OCI-LY1 (cell line): ENCODE data around the gene CMC2.

Experiments
- H2AFZ ChIP-seq: fragments of 200-600 bp; sonication (generic), shearing (Covaris generic); 2 replicates; pipeline ENCODE4 v1.6.0; 2014; ENCODE audit warnings: antibody characterized with exemption, mild to moderate bottlenecking, low read length
- H3F3A ChIP-seq: fragments of 200-600 bp; sonication (generic), shearing (Covaris generic); 2 replicates; pipeline ENCODE4 v1.6.0; 2014; ENCODE audit warnings: mild to moderate bottlenecking, antibody characterized with exemption, low read length, moderate library complexity; ENCODE audit not compliant: insufficient read depth
- H3K27ac ChIP-seq: fragments of 200-600 bp; sonication (generic); 2 replicates; pipeline ENCODE4 v1.5.1; 2014; ENCODE audit warnings: low read length, mixed run types, mild to moderate bottlenecking, low read depth; ENCODE audit not compliant: poor library complexity, severe bottlenecking
- H3K27me3 ChIP-seq: fragments of 200-600 bp; sonication (generic); 2 replicates; pipeline ENCODE4 v1.6.0; 2014; ENCODE audit warnings: antibody characterized with exemption, mild to moderate bottlenecking, low read length, moderate library complexity; ENCODE audit not compliant: insufficient read depth
- H3K36me3 ChIP-seq: fragments of 200-600 bp; sonication (generic); 2 replicates; pipeline ENCODE4 v1.6.1; 2014; ENCODE audit warnings: mild to moderate bottlenecking, antibody characterized with exemption, low read length, moderate library complexity, mixed read lengths; ENCODE audit not compliant: insufficient read depth
- H3K4me1 ChIP-seq: fragments of 200-600 bp; sonication (generic); 2 replicates; pipeline ENCODE4 v1.5.1; 2014; ENCODE audit warnings: mild to moderate bottlenecking, low read length, moderate library complexity; ENCODE audit not compliant: insufficient read depth, severe bottlenecking
- H3K4me2 ChIP-seq: fragments of 200-600 bp; sonication (generic), shearing (Covaris generic); 2 replicates; pipeline ENCODE4 v1.6.1; 2014; ENCODE audit warnings: low read length
- H3K4me3 ChIP-seq: fragments of 200-600 bp; sonication (generic); 2 replicates; pipeline ENCODE4 v1.5.1; 2014; ENCODE audit warnings: low read length, low read depth, mild to moderate bottlenecking, mixed read lengths; ENCODE audit not compliant: poor library complexity, severe bottlenecking
- H3K79me2 ChIP-seq: fragments of 200-600 bp; shearing (Covaris generic); 2 replicates; pipeline ENCODE4 v1.6.1; 2016; ENCODE audit warnings: mixed run types, low read length, mixed read lengths; ENCODE audit not compliant: insufficient read depth
- H3K9ac ChIP-seq: fragments of 200-600 bp; sonication (generic), shearing (Covaris generic); 2 replicates; pipeline ENCODE4 v1.6.1; 2014; ENCODE audit warnings: mild to moderate bottlenecking, low read length, mixed read lengths
- H3K9me2 ChIP-seq: fragments of 200-600 bp; sonication (generic), shearing (Covaris generic); 2 replicates; pipeline ENCODE4 v1.6.1; 2014; ENCODE audit warnings: low read depth, mild to moderate bottlenecking, low read length, mixed read lengths
- H3K9me3 ChIP-seq: fragments of 200-600 bp; shearing (Covaris generic); 2 replicates; pipeline ENCODE4 v1.6.1; 2014; ENCODE audit warnings: low read length, mixed read lengths
- H4K20me1 ChIP-seq: fragments of 200-600 bp; sonication (generic), shearing (Covaris generic); 2 replicates; pipeline ENCODE4 v1.6.0; 2016; ENCODE audit warnings: mild to moderate bottlenecking, low read length; ENCODE audit not compliant: insufficient read depth
- EZH2 ChIP-seq: fragments of 200-600 bp; sonication (generic), shearing (Covaris generic); IDR thresholded peaks from 2 replicates; pipeline ENCODE4 v1.8.0; 2017; ENCODE audit warnings: borderline replicate concordance, mixed run types, mild to moderate bottlenecking, antibody characterized with exemption, low read length, moderate library complexity, mixed read lengths
- TF ChIP-seq, protein P1 (sequence below): fragments of 200-600 bp; sonication (generic), shearing (Covaris generic); IDR thresholded peaks from 2 replicates; pipeline ENCODE4 v1.5.1; 2017; ENCODE audit warnings: mild to moderate bottlenecking, antibody characterized with exemption, low read length, moderate library complexity, mixed read lengths

The CMC2 gene

DNA sequence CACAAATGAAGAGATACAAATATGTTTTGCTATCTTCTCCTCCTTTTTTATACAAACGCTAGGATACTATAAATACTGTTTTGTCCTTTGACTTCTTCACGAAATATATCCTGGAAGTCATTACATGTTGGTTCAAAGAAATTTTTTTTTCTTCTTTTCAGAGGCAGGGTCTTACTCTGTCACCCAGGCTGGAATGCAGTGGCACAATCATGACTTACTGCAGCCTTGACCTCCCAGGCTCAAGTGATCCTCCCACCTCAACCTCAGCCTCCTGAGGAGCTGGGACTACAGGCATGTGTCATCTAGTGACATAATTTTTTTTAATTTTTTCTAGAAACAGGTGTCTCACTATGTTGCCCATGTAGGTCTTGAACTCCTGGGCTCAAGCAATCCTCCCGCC is 16.1 kb downstream of the CMC2 start:
- no peak for TF ChIP-seq EZH2
- TF ChIP-seq, protein P1, sequence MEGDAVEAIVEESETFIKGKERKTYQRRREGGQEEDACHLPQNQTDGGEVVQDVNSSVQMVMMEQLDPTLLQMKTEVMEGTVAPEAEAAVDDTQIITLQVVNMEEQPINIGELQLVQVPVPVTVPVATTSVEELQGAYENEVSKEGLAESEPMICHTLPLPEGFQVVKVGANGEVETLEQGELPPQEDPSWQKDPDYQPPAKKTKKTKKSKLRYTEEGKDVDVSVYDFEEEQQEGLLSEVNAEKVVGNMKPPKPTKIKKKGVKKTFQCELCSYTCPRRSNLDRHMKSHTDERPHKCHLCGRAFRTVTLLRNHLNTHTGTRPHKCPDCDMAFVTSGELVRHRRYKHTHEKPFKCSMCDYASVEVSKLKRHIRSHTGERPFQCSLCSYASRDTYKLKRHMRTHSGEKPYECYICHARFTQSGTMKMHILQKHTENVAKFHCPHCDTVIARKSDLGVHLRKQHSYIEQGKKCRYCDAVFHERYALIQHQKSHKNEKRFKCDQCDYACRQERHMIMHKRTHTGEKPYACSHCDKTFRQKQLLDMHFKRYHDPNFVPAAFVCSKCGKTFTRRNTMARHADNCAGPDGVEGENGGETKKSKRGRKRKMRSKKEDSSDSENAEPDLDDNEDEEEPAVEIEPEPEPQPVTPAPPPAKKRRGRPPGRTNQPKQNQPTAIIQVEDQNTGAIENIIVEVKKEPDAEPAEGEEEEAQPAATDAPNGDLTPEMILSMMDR = no peak
- no peaks in the 10 kb centered on the region for H3K9me3 ChIP-seq
- H3K4me2 ChIP-seq = no peak overlapping the region
- H3K4me3 ChIP-seq = no peak overlapping the region
- no peak overlapping the region for H3K27ac ChIP-seq
- H3K9ac ChIP-seq = no peak overlapping the region
- H3K27me3 ChIP-seq = no peaks in the 10 kb centered on the region
- H3F3A ChIP-seq = no peaks in the 10 kb centered on the region
- H2AFZ ChIP-seq = no peak overlapping the region
- peaks cover 10% of the 10 kb centered on the region for H3K79me2 ChIP-seq
- no peaks in the 10 kb centered on the region for H3K9me2 ChIP-seq
- no peaks in the 10 kb centered on the region for H3K4me1 ChIP-seq
- peaks cover 9% of the 10 kb centered on the region; the same call in 1 of the 2 replicates for H3K36me3 ChIP-seq
- no peaks in the 10 kb centered on the region for H4K20me1 ChIP-seq

DNA sequence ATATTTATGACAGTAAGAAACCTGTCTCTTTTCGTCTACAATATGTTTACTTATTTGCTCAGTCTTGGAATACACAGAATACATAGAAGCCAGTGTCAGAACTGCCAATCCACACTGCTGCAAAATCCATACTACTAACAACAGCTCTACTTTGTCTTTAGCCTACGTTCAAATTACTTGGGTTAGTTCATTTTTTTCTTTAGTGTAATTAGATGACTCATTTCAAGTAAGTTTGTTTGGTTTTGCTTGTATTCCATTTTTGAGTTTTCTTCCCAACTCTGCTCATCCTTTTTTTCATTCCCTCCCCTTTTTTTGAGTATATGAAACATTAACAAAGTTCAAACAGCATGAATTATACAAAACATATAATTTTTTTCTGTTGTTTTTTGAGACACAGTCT is 16.9 kb downstream of the CMC2 start:
- peaks cover 6% of the 10 kb centered on the region; the same call in 1 of the 2 replicates for H3K36me3 ChIP-seq
- peaks cover 10% of the 10 kb centered on the region for H3K79me2 ChIP-seq
- TF ChIP-seq, protein P1 = no peak
- TF ChIP-seq EZH2 = no peak
- H3K9ac ChIP-seq = no peak overlapping the region
- H4K20me1 ChIP-seq = no peaks in the 10 kb centered on the region
- no peak overlapping the region for H3K4me2 ChIP-seq
- no peaks in the 10 kb centered on the region for H3F3A ChIP-seq
- H3K9me3 ChIP-seq = no peaks in the 10 kb centered on the region
- no peak overlapping the region for H3K4me3 ChIP-seq
- no peak overlapping the region for H2AFZ ChIP-seq
- no peaks in the 10 kb centered on the region for H3K4me1 ChIP-seq
- H3K27ac ChIP-seq = no peak overlapping the region
- no peaks in the 10 kb centered on the region for H3K9me2 ChIP-seq
- H3K27me3 ChIP-seq = no peaks in the 10 kb centered on the region

DNA sequence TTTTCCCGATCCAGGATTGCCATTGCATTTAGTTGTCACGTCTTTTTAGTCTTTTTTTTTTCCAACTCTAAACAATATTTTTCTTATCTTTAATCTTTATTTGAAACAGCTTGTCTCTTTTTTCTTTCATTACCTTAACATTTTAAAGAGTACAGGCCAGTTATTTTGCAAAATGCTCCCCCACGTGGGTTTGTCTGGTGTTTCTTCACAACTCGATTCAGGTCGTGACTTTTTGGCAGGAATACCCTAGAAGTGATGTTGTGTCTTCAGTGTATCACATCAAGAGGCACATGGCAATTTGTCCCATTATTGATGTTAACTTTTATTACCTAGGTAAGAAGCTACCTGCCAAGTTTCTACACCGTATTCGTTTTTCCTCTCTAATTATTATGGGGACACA is 17.9 kb downstream of the CMC2 start:
- Histone ChIP-seq H3K36me3 (peaks cover 6% of the 10 kb centered on the region; the same call in 1 of the 2 replicates), H3K9me3 (no peaks in the 10 kb centered on the region), H2AFZ (no peak overlapping the region), H3K27me3 (no peaks in the 10 kb centered on the region), H3K4me2 (no peak overlapping the region), H3F3A (no peaks in the 10 kb centered on the region), H3K9ac (no peak overlapping the region), H3K9me2 (no peaks in the 10 kb centered on the region), H4K20me1 (no peaks in the 10 kb centered on the region), H3K79me2 (peaks cover 10% of the 10 kb centered on the region), H3K27ac (no peak overlapping the region), H3K4me1 (no peaks in the 10 kb centered on the region), H3K4me3 (no peak overlapping the region)
- TF ChIP-seq EZH2 = no peak
- TF ChIP-seq, protein P1 = no peak
